Caco-2 (cell line): ENCODE data around the gene FANCC. TPM values are rescaled to one million over a fixed set of nuclear protein-coding genes. Genes with fewer than 3 reads are reported as not detected.

Source experiments
- BruUV-seq: library from RNA; stranded (reverse); fragments of 400-500 nt; replicated peaks from 2 replicates; lab custom pipeline; 2021; lab: Mats Ljungman, UMichigan
- CTCF ChIA-PET: fragments of 300-600 bp; sonication (Branson Sonifier 250); formaldehyde crosslinking; loops from one replicate; lab custom pipeline; 2022; ENCODE audit warnings: antibody characterized with exemption; lab: Charles Lee
- POLR2A ChIA-PET: fragments of 300-600 bp; sonication (Branson Sonifier 250); formaldehyde crosslinking; loops from one replicate; lab custom pipeline; 2022; ENCODE audit warnings: antibody characterized with exemption; lab: Charles Lee
- DNase-seq, 2 experiments: peaks; one replicate each; pipeline versions ENCODE4 v3.0.0 to v3.0.0-alpha.2; 2020 to 2022
- H3K27me3 ChIP-seq: replicated peaks from 2 replicates; pipeline ENCODE4 v1.6.0; 2011; ENCODE audit warnings: low read length; ENCODE audit not compliant: control insufficient read depth, insufficient read depth
- H3K36me3 ChIP-seq: 2 replicates; pipeline ENCODE4 v1.5.1; 2011; ENCODE audit warnings: low read length; ENCODE audit not compliant: control insufficient read depth, insufficient read depth
- H3K4me1 ChIP-seq: fragments of 250-450 bp; sonication (Bioruptor Pico); 2 replicates; pipeline ENCODE4 v1.5.1; 2020; ENCODE audit warnings: mild to moderate bottlenecking
- H3K4me3 ChIP-seq: 2 replicates; pipeline ENCODE4 v1.5.1; 2011; ENCODE audit warnings: low read depth, mild to moderate bottlenecking, control low read depth, low read length
- H3K9me3 ChIP-seq: fragments of 250-450 bp; sonication (Bioruptor Pico); 2 replicates; pipeline ENCODE4 v1.5.1; 2020; ENCODE audit warnings: mild to moderate bottlenecking, moderate library complexity
- H3K27ac Mint-ChIP-seq: one replicate; pipeline ENCODE4 v1.8.0; 2022; ENCODE audit warnings: mixed read lengths; ENCODE audit not compliant: unreplicated experiment
- H3K27me3 Mint-ChIP-seq: one replicate; pipeline ENCODE4 v1.8.0; 2022; ENCODE audit warnings: mixed read lengths; ENCODE audit not compliant: insufficient read depth, unreplicated experiment
- H3K36me3 Mint-ChIP-seq: one replicate; pipeline ENCODE4 v1.8.0; 2022; ENCODE audit warnings: mild to moderate bottlenecking, mixed read lengths; ENCODE audit not compliant: insufficient read depth, unreplicated experiment
- H3K4me1 Mint-ChIP-seq: one replicate; pipeline ENCODE4 v1.8.0; 2022; ENCODE audit warnings: low read depth, mixed read lengths; ENCODE audit not compliant: unreplicated experiment
- H3K4me3 Mint-ChIP-seq: one replicate; pipeline ENCODE4 v1.8.0; 2022; ENCODE audit warnings: mild to moderate bottlenecking, moderate library complexity, mixed read lengths; ENCODE audit not compliant: unreplicated experiment
- H3K9me3 Mint-ChIP-seq: one replicate; pipeline ENCODE4 v1.8.0; 2022; ENCODE audit warnings: mixed read lengths; ENCODE audit not compliant: unreplicated experiment
- intact Hi-C: fragments of 100-400 bp; cut with micrococcal nuclease; formaldehyde crosslinking; loops from one replicate; pipeline ENCODE4 v1.10.0; 2022; ENCODE audit not compliant: unreplicated experiment
- total RNA-seq: library from RNA; stranded (reverse); gene quantifications from 2 replicates; pipeline ENCODE4 v1.2.3, GENCODE V29; 2022
- TF ChIP-seq, protein P1 (sequence below), 2 experiments: fragments of 200-600 bp in 1 of 2; IDR thresholded peaks; 1 replicate in 1 of 2; 2 replicates in 1 of 2; pipeline versions ENCODE4 v1.5.1 to v1.8.0; 2011 to 2022; ENCODE audit warnings: antibody characterized with exemption in 1 of 2, control low read depth in 1 of 2, inconsistent platforms in 1 of 2, low read depth in 1 of 2, low read length in 1 of 2, mild to moderate bottlenecking in 1 of 2, moderate library complexity in 1 of 2; ENCODE audit not compliant: insufficient read depth in 1 of 2, severe bottlenecking in 1 of 2, unreplicated experiment in 1 of 2

FANCC gene
- total RNA-seq, 1 experiment from 2014 or later: 29.2 TPM

DNA sequence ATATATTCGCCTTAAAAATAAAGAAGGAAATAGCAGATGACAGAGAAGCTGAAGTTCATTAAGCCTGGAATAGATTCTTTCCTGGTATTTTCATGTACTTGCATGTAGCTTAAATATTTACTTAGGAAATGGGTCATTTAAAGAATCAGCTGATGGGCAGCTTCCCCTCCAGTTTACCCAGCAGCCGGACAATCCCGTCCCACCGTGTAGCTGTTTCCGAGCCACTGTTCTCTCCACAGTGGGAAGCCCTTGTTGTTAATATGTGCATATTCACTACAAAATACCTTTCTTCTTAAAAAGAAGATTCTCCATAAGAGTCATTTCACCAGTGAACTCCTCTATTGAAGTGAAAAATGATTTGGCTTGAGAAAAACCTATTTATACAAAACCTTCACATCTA lies 187.0 kb downstream of the FANCC start:
- no peak overlapping the region for H3K4me3 Mint-ChIP-seq
- H3K9me3 ChIP-seq: no peaks in the 10 kb centered on the region
- intact Hi-C loops: loop anchor here (2.0 kb wide), 2 partner anchors 450 to 462 kb away; no protein-coding TSS in a partner anchor

DNA sequence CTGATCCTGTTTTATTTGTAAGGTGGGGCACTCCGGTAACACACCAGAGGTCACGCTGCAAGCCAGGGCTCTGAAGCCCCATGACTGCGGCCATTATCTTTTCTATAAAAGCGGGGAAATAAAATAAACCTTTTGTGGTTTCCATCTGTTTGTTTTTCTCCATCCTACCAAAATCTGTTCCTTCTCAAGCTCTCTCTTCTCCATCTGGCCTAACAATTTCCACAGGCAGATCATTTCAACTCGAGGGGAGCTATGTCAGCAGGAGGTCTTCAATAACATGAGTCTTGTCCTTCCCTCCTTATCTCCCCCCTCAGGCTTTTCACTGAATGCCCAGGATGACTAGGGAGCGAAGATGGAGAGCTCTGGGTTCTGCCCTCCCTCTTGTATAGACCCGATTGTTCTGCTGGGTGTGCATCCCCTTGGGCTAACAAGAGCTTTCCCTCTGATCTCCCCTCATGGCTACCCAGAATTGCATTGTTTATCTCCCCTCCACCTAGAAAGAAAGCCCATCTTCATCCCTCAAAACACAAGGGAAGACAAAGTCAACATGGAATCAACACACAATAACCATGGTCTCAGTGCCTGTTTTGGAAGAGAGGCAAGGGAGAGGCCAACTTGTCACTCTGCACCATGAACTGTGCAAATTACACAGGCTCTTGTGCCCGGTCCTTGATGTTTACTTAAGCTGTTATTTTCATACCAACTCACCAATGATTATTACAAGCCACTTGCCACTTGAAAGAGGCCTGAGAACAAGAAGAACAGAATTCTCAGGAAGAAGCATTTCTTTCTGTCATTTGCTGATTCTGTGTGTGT lies 187.8 kb downstream of the FANCC start:
- Histone ChIP-seq H3K9me3 (no peaks in the 10 kb centered on the region), H3K4me1 (no peaks in the 10 kb centered on the region), H3K4me3 (no peak overlapping the region), H3K27me3 (no peaks in the 10 kb centered on the region), H3K36me3 (no peaks in the 10 kb centered on the region)
- CTCF ChIA-PET: interaction anchor here (0.6 to 1.7 kb wide), 4 partner anchors 38 to 460 kb away, joined by 3 to 7 read pairs (median 6); no protein-coding TSS in a partner anchor
- H3K27me3 Mint-ChIP-seq: no peaks in the 10 kb centered on the region
- intact Hi-C loops: loop anchor here (2.0 to 5.0 kb wide), 3 partner anchors 82 to 461 kb away; no protein-coding TSS in a partner anchor
- no peak for DNase-seq
- no peak overlapping the region for H3K27ac Mint-ChIP-seq
- POLR2A ChIA-PET: no interaction called here
- no peak overlapping the region for H3K4me3 Mint-ChIP-seq
- BruUV-seq: no TSS peak
- TF ChIP-seq, protein P1, sequence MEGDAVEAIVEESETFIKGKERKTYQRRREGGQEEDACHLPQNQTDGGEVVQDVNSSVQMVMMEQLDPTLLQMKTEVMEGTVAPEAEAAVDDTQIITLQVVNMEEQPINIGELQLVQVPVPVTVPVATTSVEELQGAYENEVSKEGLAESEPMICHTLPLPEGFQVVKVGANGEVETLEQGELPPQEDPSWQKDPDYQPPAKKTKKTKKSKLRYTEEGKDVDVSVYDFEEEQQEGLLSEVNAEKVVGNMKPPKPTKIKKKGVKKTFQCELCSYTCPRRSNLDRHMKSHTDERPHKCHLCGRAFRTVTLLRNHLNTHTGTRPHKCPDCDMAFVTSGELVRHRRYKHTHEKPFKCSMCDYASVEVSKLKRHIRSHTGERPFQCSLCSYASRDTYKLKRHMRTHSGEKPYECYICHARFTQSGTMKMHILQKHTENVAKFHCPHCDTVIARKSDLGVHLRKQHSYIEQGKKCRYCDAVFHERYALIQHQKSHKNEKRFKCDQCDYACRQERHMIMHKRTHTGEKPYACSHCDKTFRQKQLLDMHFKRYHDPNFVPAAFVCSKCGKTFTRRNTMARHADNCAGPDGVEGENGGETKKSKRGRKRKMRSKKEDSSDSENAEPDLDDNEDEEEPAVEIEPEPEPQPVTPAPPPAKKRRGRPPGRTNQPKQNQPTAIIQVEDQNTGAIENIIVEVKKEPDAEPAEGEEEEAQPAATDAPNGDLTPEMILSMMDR (IDR thresholded peaks at IDR 0.05; ENCODE audit: insufficient read depth in 1 of 2, low read depth in 1 of 2, low read length in 1 of 2, severe bottlenecking in 1 of 2, unreplicated experiment in 1 of 2): no peak
- no peaks in the 10 kb centered on the region for H3K9me3 Mint-ChIP-seq
- peaks cover 10% of the 10 kb centered on the region for H3K36me3 Mint-ChIP-seq
- peaks cover 13% of the 10 kb centered on the region for H3K4me1 Mint-ChIP-seq

More for the DNA sequence above, 187.0 kb downstream of the FANCC start:
- no peak overlapping the region for H3K27ac Mint-ChIP-seq
- BruUV-seq: no TSS peak
- Histone ChIP-seq H3K36me3 (no peaks in the 10 kb centered on the region), H3K4me3 (no peak overlapping the region), H3K4me1 (no peaks in the 10 kb centered on the region), H3K27me3 (no peaks in the 10 kb centered on the region)
- H3K36me3 Mint-ChIP-seq: peaks cover 9% of the 10 kb centered on the region
- POLR2A ChIA-PET: no interaction called here
- CTCF ChIA-PET: interaction anchor here (0.6 to 1.7 kb wide), 4 partner anchors 47 to 461 kb away, joined by 3 to 7 read pairs (median 6); no protein-coding TSS in a partner anchor
- TF ChIP-seq, protein P1 (IDR thresholded peaks at IDR 0.05; ENCODE audit: insufficient read depth in 1 of 2, low read depth in 1 of 2, low read length in 1 of 2, severe bottlenecking in 1 of 2, unreplicated experiment in 1 of 2): no peak
- H3K9me3 Mint-ChIP-seq: no peaks in the 10 kb centered on the region
- no peak for DNase-seq
- no peaks in the 10 kb centered on the region for H3K27me3 Mint-ChIP-seq
- peaks cover 13% of the 10 kb centered on the region for H3K4me1 Mint-ChIP-seq

DNA sequence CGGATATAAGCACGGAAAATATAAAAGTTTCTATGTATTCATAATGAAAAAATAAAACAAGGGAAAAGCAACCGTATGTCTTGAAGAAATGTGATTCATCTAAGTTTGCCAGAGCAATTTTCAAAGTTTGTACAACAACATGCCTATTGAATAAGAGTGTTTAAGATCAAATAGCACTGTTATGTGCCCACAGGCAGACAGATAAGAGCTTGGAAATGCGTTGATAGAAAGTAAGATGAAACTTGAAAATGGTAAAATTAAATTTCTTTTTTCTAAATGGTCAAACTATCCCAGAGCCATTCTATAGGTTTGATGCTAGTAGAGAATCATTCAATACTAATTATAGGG lies 189.4 kb downstream of the FANCC start:
- TF ChIP-seq, protein P1 (IDR thresholded peaks at IDR 0.05; ENCODE audit: insufficient read depth in 1 of 2, low read depth in 1 of 2, low read length in 1 of 2, severe bottlenecking in 1 of 2, unreplicated experiment in 1 of 2): no peak
- Histone ChIP-seq H3K4me3 (no peak overlapping the region), H3K9me3 (no peaks in the 10 kb centered on the region), H3K27me3 (no peaks in the 10 kb centered on the region), H3K36me3 (no peaks in the 10 kb centered on the region), H3K4me1 (no peaks in the 10 kb centered on the region)
- CTCF ChIA-PET: interaction anchor here (0.5 to 2.2 kb wide), 18 partner anchors 9 to 574 kb away, joined by 3 to 18 read pairs (median 4); partner anchors contain the start of gene PCAT7
- H3K27ac Mint-ChIP-seq: no peak overlapping the region
- peaks cover 10% of the 10 kb centered on the region for H3K36me3 Mint-ChIP-seq
- POLR2A ChIA-PET: no interaction called here
- no peak overlapping the region for H3K4me3 Mint-ChIP-seq
- intact Hi-C loops: loop anchor here (5.0 kb wide), 1 partner anchor 81 kb away; no protein-coding TSS in a partner anchor
- H3K9me3 Mint-ChIP-seq: no peaks in the 10 kb centered on the region
- BruUV-seq: no TSS peak
- no peak for DNase-seq
- H3K27me3 Mint-ChIP-seq: no peaks in the 10 kb centered on the region
- H3K4me1 Mint-ChIP-seq: peaks cover 13% of the 10 kb centered on the region
